ENCODE measurements around the gene LAIR2. TPM values are rescaled to one million over a fixed set of nuclear protein-coding genes. Genes with fewer than 3 reads are reported as not detected.

Gene LAIR2
- total RNA-seq, 1 donor from 2014 or later, result not detected

DNA sequence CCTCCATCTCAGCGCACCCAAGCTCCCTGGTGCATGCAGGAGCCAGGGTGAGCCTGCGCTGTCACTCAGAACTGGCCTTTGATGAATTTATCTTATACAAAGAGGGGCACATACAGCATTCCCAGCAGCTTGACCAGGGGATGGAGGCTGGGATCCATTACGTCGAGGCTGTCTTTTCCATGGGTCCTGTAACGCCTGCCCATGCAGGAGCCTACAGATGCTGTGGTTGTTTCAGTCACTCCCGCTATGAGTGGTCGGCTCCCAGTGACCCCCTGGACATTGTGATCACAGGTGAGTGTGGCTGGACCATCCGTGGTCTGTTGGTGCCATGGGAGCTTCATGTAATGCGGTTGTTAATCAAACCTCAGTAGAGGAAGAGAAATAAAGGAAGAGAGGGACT lies 33.0 kb downstream of the LAIR2 start:
- TF ChIP-seq, protein P1, sequence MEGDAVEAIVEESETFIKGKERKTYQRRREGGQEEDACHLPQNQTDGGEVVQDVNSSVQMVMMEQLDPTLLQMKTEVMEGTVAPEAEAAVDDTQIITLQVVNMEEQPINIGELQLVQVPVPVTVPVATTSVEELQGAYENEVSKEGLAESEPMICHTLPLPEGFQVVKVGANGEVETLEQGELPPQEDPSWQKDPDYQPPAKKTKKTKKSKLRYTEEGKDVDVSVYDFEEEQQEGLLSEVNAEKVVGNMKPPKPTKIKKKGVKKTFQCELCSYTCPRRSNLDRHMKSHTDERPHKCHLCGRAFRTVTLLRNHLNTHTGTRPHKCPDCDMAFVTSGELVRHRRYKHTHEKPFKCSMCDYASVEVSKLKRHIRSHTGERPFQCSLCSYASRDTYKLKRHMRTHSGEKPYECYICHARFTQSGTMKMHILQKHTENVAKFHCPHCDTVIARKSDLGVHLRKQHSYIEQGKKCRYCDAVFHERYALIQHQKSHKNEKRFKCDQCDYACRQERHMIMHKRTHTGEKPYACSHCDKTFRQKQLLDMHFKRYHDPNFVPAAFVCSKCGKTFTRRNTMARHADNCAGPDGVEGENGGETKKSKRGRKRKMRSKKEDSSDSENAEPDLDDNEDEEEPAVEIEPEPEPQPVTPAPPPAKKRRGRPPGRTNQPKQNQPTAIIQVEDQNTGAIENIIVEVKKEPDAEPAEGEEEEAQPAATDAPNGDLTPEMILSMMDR (IDR thresholded peaks at IDR 0.05; ENCODE audit: borderline replicate concordance), result no peak
- DNase-seq, result no peak
- no peaks in the 10 kb centered on the region for H3K9me3 ChIP-seq (replicated peaks)
- no peak overlapping the region for H3K4me3 ChIP-seq
- H3K4me1 ChIP-seq, result no peaks in the 10 kb centered on the region
- peaks cover 55% of the 10 kb centered on the region for H3K27me3 ChIP-seq (ENCODE audit: low read depth)
- intact Hi-C loops (cut with micrococcal nuclease), result no loop called here
- no peaks in the 10 kb centered on the region for H3K36me3 ChIP-seq
- H3K27ac ChIP-seq (replicated peaks), result no peak overlapping the region

DNA sequence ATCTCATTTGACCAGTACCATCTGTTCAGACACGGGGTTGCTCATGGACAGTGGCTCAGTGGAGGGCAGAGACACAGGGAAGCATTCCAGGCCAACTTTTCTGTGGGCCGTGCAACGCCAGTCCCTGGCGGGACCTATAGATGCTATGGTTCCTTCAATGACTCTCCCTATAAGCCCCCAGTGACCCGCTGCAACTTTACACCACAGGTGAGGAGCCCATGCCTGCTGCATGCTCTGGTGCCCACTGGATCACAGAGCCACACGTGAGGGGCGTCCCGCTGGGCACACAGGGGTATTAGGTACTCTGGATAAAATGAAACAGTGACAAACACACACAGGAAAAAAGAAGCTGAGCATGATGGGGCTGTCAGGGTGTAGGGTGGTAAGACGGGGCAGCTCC lies 34.3 kb downstream of the LAIR2 start:
- peaks cover 61% of the 10 kb centered on the region for H3K27me3 ChIP-seq (ENCODE audit: low read depth)
- DNase-seq, result no peak
- TF ChIP-seq, protein P1 (IDR thresholded peaks at IDR 0.05; ENCODE audit: borderline replicate concordance), result no peak
- H3K4me3 ChIP-seq, result no peak overlapping the region
- H3K27ac ChIP-seq (replicated peaks), result no peak overlapping the region
- no peaks in the 10 kb centered on the region for H3K9me3 ChIP-seq (replicated peaks)
- no peaks in the 10 kb centered on the region for H3K36me3 ChIP-seq
- intact Hi-C loops (cut with micrococcal nuclease), result no loop called here
- no peaks in the 10 kb centered on the region for H3K4me1 ChIP-seq

DNA sequence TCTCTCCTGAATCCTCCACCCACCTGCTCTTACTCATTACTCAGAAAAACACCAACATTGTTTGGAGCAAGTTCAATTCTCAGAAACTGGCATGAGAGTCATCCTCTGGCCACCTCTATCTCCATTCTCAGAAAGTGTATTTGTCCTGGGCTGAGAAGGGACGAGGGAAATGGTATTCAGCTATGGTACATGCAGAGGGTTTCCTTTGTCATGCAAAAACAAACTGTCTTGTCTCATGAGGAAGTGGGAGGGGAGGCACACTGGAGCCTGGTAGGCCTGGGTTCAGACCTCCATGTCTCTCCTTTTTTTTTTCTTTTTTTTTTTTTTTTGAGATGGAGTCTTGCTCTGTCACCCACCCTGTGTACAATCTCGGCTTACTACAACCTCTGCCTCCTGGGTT lies 39.1 kb downstream of the LAIR2 start:
- no peak for DNase-seq
- Histone ChIP-seq H3K27ac (replicated peaks) (no peak overlapping the region), H3K4me3 (no peak overlapping the region), H3K4me1 (no peaks in the 10 kb centered on the region), H3K27me3 (ENCODE audit: low read depth) (peaks cover 42% of the 10 kb centered on the region), H3K9me3 (replicated peaks) (peaks cover 6% of the 10 kb centered on the region), H3K36me3 (no peaks in the 10 kb centered on the region)
- TF ChIP-seq, protein P1 (IDR thresholded peaks at IDR 0.05; ENCODE audit: borderline replicate concordance), result no peak
- intact Hi-C loops (cut with micrococcal nuclease), result no loop called here

DNA sequence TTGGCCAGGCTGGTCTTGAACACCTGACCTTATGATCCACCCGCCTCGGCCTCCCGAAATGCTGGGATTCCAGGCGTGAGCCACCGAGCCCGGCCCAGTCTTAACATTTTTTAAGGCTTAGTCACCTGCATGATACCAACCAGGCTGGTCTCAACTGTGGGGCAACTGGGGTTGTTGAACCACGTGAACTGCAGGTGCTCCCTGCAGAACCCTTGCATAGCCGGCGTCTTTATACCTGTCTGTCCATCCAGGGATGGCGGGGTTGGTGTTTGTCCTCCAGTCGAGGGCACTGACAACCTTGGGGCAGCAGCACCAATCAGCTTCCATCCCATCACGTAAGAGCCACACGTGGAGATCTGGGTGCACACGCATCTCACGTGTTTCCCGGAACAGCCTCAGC lies 46.2 kb downstream of the LAIR2 start:
- peaks cover 6% of the 10 kb centered on the region for H3K9me3 ChIP-seq (replicated peaks)
- H3K4me3 ChIP-seq, result no peak overlapping the region
- no peaks in the 10 kb centered on the region for H3K36me3 ChIP-seq
- peaks cover 21% of the 10 kb centered on the region for H3K27me3 ChIP-seq (ENCODE audit: low read depth)
- no peak overlapping the region for H3K27ac ChIP-seq (replicated peaks)
- no peak for DNase-seq
- intact Hi-C loops (cut with micrococcal nuclease), result no loop called here
- no peaks in the 10 kb centered on the region for H3K4me1 ChIP-seq
- TF ChIP-seq, protein P1 (IDR thresholded peaks at IDR 0.05; ENCODE audit: borderline replicate concordance), result no peak

DNA sequence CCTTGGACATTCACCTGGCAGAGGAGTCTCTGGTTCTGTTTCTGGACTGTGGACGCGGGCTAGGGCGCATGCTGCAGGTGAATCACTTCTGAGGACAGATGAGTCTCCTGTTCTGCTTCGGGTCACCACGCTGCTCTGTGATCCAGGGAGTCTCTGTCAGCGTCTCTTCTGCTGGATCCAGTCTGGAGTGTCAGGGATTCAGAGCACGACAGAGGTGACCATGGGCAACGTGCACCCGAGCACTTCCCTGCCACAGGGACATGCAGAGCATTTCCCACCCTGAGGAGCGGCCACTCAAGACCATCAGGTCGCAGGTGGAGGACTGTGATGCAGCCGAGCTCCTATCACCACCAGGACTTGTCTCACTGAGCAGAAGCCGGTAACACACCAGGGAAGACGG lies 46.6 kb downstream of the LAIR2 start:
- TF ChIP-seq, protein P1 (IDR thresholded peaks at IDR 0.05; ENCODE audit: borderline replicate concordance), result no peak
- no peak overlapping the region for H3K27ac ChIP-seq (replicated peaks)
- no peak overlapping the region for H3K4me3 ChIP-seq
- intact Hi-C loops (cut with micrococcal nuclease), result no loop called here
- H3K4me1 ChIP-seq, result no peaks in the 10 kb centered on the region
- peaks cover 4% of the 10 kb centered on the region for H3K9me3 ChIP-seq (replicated peaks)
- no peak for DNase-seq
- H3K36me3 ChIP-seq, result no peaks in the 10 kb centered on the region
- H3K27me3 ChIP-seq (ENCODE audit: low read depth), result peaks cover 18% of the 10 kb centered on the region

DNA sequence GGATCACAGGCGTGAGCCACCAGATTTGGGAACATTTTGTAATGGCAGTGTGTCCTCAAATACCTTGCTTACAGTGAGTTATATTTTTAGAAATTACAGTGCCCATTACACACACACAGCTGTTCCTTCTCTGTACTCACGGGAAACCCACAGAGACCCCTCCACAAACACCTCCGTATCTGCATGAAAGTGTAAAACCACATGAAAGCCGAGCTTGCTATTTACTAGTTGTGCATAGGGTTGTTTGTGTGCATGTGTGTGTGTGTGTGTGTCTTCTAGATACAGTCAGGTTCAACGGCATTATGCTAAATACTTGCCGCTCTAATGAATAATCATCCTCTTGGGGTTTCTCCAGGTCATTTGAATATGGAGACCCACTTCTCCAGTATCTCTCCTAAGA lies 48.7 kb downstream of the LAIR2 start:
- DNase-seq, result no peak
- intact Hi-C loops (cut with micrococcal nuclease), result no loop called here

More for the DNA sequence above, 48.7 kb downstream of the LAIR2 start:
- Histone ChIP-seq H3K4me1 (no peaks in the 10 kb centered on the region), H3K4me3 (no peak overlapping the region), H3K9me3 (replicated peaks) (no peaks in the 10 kb centered on the region), H3K27ac (replicated peaks) (no peak overlapping the region), H3K27me3 (ENCODE audit: low read depth) (peaks cover 27% of the 10 kb centered on the region), H3K36me3 (no peaks in the 10 kb centered on the region)
- TF ChIP-seq, protein P1 (IDR thresholded peaks at IDR 0.05; ENCODE audit: borderline replicate concordance), result no peak

Measured in left ventricle myocardium inferior (tissue), 1 donor.